Suprapubic skin (tissue), 4 donors: ENCODE measurements around the gene FNBP1L.

Experiments
- EP300 ChIP-seq: sonication (generic); formaldehyde crosslinking; IDR thresholded peaks from one replicate; pipeline ENCODE4 v1.6.1; 2017; ENCODE audit warnings: antibody characterized with exemption
- POLR2A ChIP-seq, 2 donors: fragments of 450-650 bp; IDR thresholded peaks; one replicate each; pipeline ENCODE4 v1.6.1; 2017; ENCODE audit warnings: antibody characterized with exemption in 2 of 2, mild to moderate bottlenecking in 2 of 2, moderate library complexity in 2 of 2
- POLR2AphosphoS5 ChIP-seq, 3 donors: sonication (generic); formaldehyde crosslinking; IDR thresholded peaks; one replicate each; pipeline ENCODE4 v1.6.1; 2017; ENCODE audit warnings: antibody characterized with exemption in 3 of 3
- TF ChIP-seq, protein P1 (sequence below), 2 donors: fragments of 200-600 bp in 1 of 2; fragments of 450-650 bp in 1 of 2; sonication (generic) in 1 of 2; IDR thresholded peaks; one replicate each; pipeline ENCODE4 v1.5.1; 2016 to 2019; ENCODE audit warnings: antibody characterized with exemption in 2 of 2, mild to moderate bottlenecking in 1 of 2, moderate library complexity in 1 of 2

DNA sequence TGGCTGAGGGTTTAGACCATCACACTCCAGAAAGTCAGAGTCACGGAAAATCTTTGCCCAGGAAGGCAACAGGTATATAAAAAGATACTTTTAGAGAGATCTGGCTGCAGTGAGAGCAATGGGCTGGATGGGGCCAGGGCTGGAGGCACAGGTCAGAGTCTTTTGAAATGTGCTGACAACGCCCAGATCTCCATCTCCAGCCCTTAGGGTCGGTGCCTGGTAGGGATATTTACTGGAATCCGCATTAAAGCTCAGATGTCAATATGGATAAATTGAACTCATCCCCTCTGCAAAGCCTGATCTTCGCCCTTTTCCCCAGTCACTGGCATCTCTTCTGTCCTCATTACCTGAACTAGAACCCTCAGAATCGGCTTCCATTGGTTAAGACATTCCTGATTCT is 151.6 kb downstream of the FNBP1L start:
- TF ChIP-seq POLR2AphosphoS5 (IDR thresholded peaks at IDR 0.05) (no peak), EP300 (no peak), POLR2A (IDR thresholded peaks at IDR 0.05) (no peak)
- TF ChIP-seq, protein P1, sequence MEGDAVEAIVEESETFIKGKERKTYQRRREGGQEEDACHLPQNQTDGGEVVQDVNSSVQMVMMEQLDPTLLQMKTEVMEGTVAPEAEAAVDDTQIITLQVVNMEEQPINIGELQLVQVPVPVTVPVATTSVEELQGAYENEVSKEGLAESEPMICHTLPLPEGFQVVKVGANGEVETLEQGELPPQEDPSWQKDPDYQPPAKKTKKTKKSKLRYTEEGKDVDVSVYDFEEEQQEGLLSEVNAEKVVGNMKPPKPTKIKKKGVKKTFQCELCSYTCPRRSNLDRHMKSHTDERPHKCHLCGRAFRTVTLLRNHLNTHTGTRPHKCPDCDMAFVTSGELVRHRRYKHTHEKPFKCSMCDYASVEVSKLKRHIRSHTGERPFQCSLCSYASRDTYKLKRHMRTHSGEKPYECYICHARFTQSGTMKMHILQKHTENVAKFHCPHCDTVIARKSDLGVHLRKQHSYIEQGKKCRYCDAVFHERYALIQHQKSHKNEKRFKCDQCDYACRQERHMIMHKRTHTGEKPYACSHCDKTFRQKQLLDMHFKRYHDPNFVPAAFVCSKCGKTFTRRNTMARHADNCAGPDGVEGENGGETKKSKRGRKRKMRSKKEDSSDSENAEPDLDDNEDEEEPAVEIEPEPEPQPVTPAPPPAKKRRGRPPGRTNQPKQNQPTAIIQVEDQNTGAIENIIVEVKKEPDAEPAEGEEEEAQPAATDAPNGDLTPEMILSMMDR (IDR thresholded peaks at IDR 0.05) = no peak
